ENCODE measurements around the gene GPR83. TPM values are rescaled to one million over a fixed set of nuclear protein-coding genes. Genes with fewer than 3 reads are reported as not detected.
"Not testable (repeated sequence)": the region's sequence is repeated elsewhere in the genome, so short reads cannot be mapped to it uniquely, and the experiment has no call there.

The GPR83 gene
- polyA plus RNA-seq, 1 donor = 0.18 TPM

DNA sequence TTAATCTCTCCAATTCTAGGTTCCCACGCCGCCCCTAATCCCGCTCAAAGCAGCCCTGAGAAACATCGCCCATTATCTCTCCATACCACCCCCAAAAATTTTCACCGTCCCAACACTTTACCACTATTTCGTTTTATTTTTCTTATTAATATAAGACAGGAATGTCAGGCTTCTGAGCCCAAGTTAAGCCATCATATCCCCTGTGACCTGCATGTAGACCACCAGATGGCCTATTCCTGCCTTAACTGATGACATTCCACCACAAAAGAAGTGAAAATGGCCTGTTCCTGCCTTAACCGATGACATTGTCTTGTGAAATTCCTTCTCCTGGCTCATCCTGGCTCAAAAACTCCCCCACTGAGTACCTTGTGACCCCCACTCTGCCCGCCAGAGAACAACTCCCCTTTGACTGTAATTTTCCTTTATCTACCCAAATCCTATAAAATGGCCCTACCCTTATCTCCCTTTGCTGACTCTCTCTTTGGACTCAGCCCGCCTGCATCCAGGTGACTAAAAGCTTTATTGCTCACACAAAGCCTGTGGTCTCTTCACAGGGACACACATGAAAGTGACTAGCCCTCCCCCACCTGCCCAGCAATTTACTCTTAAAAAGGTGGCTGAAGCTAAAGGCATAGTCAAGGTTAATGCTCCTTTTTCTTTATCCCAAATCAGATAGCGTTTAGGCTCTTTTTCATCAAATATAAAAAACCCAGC, 50.2 kb downstream of the GPR83 start:
- DNase-seq = not testable (repeated sequence)

DNA sequence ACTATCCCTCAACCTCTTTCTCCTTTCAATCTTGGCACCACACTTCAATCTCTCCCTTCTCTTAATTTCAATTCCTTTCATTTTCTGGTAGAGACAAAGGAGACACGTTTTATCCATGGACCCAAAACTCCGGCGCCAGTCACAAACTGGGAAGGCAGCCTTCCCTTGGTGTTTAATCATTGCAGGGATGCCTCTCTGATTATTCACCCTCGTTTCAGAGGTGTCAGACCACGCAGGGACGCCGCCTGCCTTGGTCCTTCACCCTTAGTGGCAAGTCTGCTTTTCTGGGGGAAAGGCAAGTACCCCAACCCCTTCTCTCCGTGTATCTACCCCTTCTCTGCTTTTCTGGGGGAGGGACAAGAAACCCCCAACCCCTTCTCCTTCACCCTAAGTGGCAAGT, 54.9 kb downstream of the GPR83 start:
- DNase-seq = not testable (repeated sequence)

DNA sequence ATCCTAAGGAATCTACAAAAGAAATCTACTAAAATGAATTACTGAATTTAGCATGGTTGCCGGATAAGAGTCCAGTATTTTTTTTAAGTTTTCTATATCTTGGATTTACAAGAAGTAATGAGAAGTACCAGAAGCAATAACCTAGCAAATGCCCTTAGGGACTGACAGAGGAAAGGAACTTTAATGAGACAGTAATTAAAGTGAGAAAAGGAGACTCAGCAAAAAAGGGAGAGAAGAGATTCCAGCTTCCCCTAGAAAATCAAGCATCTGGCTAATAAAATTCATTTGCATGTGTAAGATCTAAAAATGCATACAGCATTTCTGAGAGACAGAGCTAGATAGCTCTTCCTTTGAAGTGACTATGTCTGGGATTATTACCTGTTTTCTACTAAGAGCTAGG, 57.7 kb downstream of the GPR83 start:
- DNase-seq = no peak

DNA sequence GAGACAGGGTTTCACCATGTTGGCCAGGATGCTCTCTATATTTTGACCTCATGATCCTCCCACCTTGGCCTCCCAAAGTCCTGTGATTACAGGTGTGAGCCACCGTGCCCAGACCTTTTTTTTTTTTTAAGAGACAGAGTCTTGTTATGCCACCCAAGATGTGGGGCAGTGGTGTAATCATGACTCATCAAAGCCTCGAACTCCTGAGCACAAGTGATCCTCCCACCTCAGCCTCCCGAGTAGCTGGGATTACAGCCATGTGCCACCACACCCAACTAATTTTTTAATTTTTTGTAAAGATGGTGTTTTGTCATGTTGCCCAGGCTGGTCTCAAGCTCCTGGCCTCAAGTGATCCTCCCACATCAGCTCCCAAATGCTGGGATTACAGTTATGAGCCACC, 59.0 kb downstream of the GPR83 start:
- no peak for DNase-seq

DNA sequence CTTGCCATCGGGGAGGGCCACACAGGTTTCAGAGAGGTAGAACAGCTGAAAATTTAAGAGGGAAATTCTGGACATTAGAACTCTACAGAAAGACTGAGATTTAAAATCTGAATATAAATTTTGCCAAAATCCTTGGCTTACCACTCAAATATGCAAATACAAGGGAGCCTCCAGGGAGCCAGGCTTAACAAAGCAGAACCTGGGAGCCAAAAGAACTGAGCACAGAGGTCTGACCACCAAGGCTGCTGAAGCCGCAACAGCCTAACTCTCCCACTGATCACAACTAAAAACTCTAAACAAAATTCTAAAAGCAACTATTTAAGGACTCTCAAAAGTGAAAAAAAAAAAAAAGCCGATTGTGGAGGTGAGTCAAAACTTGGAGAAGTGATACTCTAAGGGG, 62.6 kb downstream of the GPR83 start:
- DNase-seq = no peak

DNA sequence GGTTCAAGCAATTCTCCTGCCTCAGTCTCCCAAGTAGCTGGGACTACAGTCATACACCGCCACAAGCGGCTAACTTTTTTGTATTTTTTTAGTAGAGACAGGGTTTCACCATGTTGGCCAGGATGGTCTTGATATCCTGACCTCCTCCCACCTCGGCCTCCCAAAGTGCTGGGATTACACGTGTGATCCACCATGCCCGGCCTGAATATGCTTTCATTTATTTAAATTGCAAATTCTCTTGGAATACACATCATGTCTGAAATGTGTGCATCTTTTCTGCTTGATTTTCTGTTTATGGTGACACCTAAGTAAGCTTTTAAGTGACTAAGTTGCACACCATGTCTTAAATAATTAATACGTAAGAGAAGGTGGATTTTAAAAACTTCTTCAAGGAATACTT, 65.2 kb downstream of the GPR83 start:
- no peak for DNase-seq

DNA sequence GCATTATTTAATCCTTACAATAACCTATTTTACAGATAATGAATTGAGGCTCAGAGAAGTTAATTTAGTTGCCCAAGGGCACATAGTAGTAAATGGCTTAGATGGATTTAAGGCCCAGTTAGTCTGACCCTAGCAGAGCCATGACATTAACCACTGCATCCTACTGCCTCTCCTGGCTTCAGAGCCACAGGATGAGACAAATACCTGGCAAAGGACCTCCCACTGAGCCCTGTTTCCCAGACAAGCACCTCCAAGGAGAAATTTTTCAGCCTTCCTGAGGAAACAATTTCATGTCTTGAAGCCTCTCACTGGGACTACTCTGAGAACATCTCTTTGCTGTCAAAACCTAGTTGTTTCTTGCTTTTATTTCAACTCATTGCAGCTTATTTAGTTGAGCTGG, 68.4 kb downstream of the GPR83 start:
- no peak for DNase-seq

DNA sequence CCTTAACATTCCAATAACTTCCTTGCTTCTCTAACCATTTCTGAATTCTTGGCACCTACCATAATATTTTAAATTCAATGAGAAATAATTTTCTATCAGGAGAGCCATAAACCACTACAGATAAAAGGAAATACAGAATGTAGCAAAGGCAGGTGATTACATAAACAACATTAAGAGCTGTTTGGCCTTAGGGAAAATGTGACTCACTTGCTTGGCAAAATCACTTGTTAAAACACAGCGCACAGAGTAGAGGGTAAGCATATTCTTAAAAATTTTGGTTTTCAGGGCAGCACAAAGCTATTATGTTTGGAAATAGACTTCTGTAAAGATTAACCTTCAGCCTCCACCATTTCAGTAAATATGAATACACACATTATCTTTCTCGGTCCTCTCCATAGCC, 70.4 kb downstream of the GPR83 start:
- DNase-seq = no peak

DNA sequence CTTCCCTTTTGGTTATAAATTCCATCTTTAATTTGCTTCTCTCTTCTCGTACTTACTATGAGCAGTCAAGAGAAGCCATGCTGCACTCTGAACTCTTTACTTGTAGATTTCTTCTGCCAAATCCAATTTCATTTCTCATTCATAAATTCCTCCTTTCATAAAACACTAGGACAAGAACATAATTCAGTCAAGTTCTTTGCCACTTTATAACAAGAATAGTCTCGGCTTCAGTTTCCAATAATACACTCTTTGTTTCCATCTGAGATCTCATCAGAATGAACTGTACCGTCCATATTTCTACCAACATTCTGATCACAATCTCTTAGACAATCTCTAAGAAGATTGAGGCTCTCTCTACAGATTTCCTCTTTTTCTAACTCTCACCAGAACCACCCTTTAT, 71.7 kb downstream of the GPR83 start:
- DNase-seq = no peak

DNA sequence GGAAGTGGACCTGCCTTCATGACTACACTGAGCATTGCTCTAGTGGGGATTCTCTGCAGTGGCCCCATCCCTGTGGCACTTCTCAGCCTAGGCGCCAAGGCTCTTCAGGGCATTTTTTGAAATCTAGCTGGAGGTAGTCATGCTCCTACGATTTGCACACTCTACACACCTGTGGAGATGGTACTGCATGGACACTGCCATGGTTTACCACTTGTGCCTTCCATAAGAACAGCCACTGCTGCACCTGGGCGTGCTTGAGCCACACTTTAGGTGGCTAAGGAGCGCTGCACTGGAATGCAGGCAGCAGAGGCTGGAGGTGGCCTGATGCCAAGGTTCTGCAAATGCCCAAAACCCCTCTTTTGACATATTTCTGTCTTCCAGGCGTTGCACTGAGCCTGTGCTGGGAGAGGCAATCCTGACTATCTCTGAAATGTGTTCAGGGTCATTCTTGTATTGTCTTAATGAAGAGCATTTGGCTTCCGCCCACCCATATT, 72.6 kb downstream of the GPR83 start:
- no peak for DNase-seq

Other genes with a start within 250 kb of the GPR83 start
- gene IZUMO1R, start 96.8 kb downstream of the GPR83 start, polyA plus RNA-seq (ENCODE audit: insufficient read length) = not detected
- gene MRE11, start 92.4 kb upstream of the GPR83 start, polyA plus RNA-seq (ENCODE audit: insufficient read length) = 11.5 TPM
- 10.1 TPM for gene ANKRD49, start 92.6 kb upstream of the GPR83 start, polyA plus RNA-seq (ENCODE audit: insufficient read length)
- gene C11orf97, start 111.0 kb upstream of the GPR83 start, polyA plus RNA-seq (ENCODE audit: insufficient read length) = not detected
- gene FUT4, start 142.5 kb upstream of the GPR83 start, polyA plus RNA-seq (ENCODE audit: insufficient read length) = 5.8 TPM
- gene PIWIL4, start 165.9 kb upstream of the GPR83 start, polyA plus RNA-seq (ENCODE audit: insufficient read length) = 5.6 TPM